ENCODE results near the gene LIG1. TPM values are rescaled to one million over a fixed set of nuclear protein-coding genes. Genes with fewer than 3 reads are reported as not detected.

LIG1 gene
- total RNA-seq, 1 experiment from 2014 or later = 50.1 TPM

DNA sequence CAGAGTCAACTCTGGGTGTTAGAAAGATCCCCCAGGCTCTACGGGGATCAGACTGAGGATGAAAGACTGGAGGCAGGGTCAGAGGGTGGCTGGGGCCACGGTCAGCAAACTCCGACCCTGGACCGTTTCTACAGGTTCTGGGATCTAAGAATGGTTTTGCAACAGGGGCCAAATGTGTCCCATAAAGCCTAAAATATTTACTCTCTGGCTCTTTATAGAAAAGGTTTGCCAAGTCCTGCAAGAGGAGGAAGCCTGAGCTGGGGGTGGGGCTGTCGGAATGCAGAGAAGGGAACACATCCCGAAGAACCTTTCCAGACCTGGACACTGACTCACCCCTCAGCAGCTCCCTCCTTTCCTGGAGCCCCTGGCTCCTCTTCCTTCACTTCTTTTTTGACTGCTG is 20.7 kb downstream of the LIG1 start:
- no peak overlapping the region for H3K9ac ChIP-seq (ENCODE audit: low read length)
- H4K20me1 ChIP-seq (ENCODE audit: insufficient read depth, low read depth, low read length) = no peaks in the 10 kb centered on the region
- peaks cover 17% of the 10 kb centered on the region for H3K36me3 ChIP-seq (ENCODE audit: insufficient read depth, low read length)
- no peaks in the 10 kb centered on the region for H3K27me3 ChIP-seq (ENCODE audit: low read length)
- H3K4me1 ChIP-seq (ENCODE audit: low read length) = peaks cover 7% of the 10 kb centered on the region
- no peaks in the 10 kb centered on the region for H3K79me2 ChIP-seq (ENCODE audit: low read length)
- H3K4me3 ChIP-seq (ENCODE audit: low read length) = no peak overlapping the region
- no peaks in the 10 kb centered on the region for H3K9me2 ChIP-seq (replicated peaks; ENCODE audit: insufficient read depth, low read length)
- no peaks in the 10 kb centered on the region for H3K9me3 ChIP-seq (ENCODE audit: low read length)
- no peak for DNase-seq
- no peak overlapping the region for H2AFZ ChIP-seq (ENCODE audit: low read length)
- no peak overlapping the region for H3K27ac ChIP-seq (ENCODE audit: low read length)
- no peak overlapping the region for H3K4me2 ChIP-seq (ENCODE audit: low read depth, low read length, poor library complexity, severe bottlenecking)

DNA sequence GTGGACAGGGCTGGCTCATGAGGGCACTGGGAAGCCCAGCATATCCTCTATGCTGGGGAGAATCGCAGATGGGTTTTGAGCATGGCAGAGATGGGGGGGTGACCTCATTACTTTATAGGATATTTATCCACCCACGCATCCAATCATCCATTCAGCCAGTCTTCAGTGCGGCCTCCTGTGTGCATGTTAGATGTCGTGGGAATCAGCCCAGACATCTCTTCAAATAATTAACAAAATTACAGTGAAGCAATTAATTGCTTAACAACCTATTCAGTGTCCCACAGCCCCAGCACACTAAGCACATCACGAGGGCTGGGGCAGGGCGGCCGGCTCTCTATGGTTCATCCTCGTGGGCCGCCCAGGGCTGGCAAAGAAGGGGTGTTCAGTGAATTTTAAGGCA is 21.6 kb downstream of the LIG1 start:
- no peak overlapping the region for H3K9ac ChIP-seq (ENCODE audit: low read length)
- H3K36me3 ChIP-seq (ENCODE audit: insufficient read depth, low read length) = peaks cover 17% of the 10 kb centered on the region
- H3K4me2 ChIP-seq (ENCODE audit: low read depth, low read length, poor library complexity, severe bottlenecking) = no peak overlapping the region
- no peaks in the 10 kb centered on the region for H3K27me3 ChIP-seq (ENCODE audit: low read length)
- no peak overlapping the region for H3K4me3 ChIP-seq (ENCODE audit: low read length)
- no peak overlapping the region for H2AFZ ChIP-seq (ENCODE audit: low read length)
- no peak overlapping the region for H3K27ac ChIP-seq (ENCODE audit: low read length)
- no peaks in the 10 kb centered on the region for H3K9me2 ChIP-seq (replicated peaks; ENCODE audit: insufficient read depth, low read length)
- no peaks in the 10 kb centered on the region for H4K20me1 ChIP-seq (ENCODE audit: insufficient read depth, low read depth, low read length)
- no peaks in the 10 kb centered on the region for H3K9me3 ChIP-seq (ENCODE audit: low read length)
- H3K79me2 ChIP-seq (ENCODE audit: low read length) = no peaks in the 10 kb centered on the region
- no peak for DNase-seq
- peaks cover 7% of the 10 kb centered on the region for H3K4me1 ChIP-seq (ENCODE audit: low read length)

DNA sequence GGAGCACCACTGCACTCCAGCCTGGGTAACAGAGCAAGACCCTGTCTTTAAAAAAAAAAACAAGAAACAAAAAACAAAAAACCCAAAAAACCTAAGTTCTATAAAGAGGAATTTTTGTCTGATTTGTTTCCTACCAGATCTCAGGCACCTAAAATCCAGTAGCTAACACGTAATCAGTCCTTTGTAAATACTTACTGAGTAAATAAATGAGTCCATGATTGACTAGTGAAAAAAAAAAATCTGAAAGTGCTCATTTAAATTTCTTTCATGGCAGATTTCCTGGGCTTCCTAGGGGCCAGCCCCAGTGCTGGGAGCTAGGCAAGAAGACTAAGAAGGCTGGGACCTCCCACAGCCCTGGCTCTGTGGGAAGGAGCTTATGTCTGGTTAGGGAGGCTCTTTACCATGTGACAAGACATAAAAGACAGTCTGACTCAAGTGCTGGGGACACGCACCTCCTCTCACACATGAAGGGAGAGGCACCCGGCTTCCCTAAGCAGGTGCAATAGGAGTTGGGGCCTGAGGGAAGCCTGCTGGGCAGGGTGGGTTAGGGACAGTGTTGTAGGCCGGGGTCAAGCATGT is 22.5 kb downstream of the LIG1 start:
- Histone ChIP-seq H3K36me3 (ENCODE audit: insufficient read depth, low read length) (peaks cover 17% of the 10 kb centered on the region), H4K20me1 (ENCODE audit: insufficient read depth, low read depth, low read length) (no peaks in the 10 kb centered on the region), H3K9me3 (ENCODE audit: low read length) (no peaks in the 10 kb centered on the region), H3K27me3 (ENCODE audit: low read length) (no peaks in the 10 kb centered on the region), H2AFZ (ENCODE audit: low read length) (no peak overlapping the region), H3K4me3 (ENCODE audit: low read length) (no peak overlapping the region), H3K79me2 (ENCODE audit: low read length) (no peaks in the 10 kb centered on the region), H3K4me1 (ENCODE audit: low read length) (peaks cover 6% of the 10 kb centered on the region), H3K27ac (ENCODE audit: low read length) (no peak overlapping the region), H3K4me2 (ENCODE audit: low read depth, low read length, poor library complexity, severe bottlenecking) (no peak overlapping the region), H3K9me2 (replicated peaks; ENCODE audit: insufficient read depth, low read length) (no peaks in the 10 kb centered on the region), H3K9ac (ENCODE audit: low read length) (no peak overlapping the region)
- DNase-seq = no peak

DNA sequence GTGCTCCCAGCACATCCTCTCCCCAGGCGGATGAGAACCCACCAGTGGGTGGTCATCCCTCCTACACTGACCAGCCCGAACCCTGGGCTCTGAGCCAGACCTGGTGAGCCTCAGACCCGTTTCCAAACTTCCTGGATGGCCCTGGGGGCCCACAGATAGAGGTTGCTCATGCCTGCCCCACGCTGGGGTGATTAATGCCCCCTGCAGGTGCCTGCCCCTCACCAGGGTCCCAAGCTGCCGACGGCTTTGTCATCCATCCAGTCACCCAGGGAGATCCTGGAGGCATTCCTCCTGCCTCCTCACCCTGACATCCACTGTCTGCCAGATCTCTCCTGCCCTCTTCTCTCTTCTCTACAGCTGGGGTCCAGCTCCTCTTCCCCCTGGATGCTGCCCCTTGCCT is 31.1 kb downstream of the LIG1 start:
- no peaks in the 10 kb centered on the region for H3K9me2 ChIP-seq (replicated peaks; ENCODE audit: insufficient read depth, low read length)
- H3K27me3 ChIP-seq (ENCODE audit: low read length) = no peaks in the 10 kb centered on the region
- H3K36me3 ChIP-seq (ENCODE audit: insufficient read depth, low read length) = no peaks in the 10 kb centered on the region
- no peak for DNase-seq
- no peak overlapping the region for H3K4me3 ChIP-seq (ENCODE audit: low read length)
- H3K4me2 ChIP-seq (ENCODE audit: low read depth, low read length, poor library complexity, severe bottlenecking) = no peak overlapping the region
- H4K20me1 ChIP-seq (ENCODE audit: insufficient read depth, low read depth, low read length) = no peaks in the 10 kb centered on the region
- H3K9ac ChIP-seq (ENCODE audit: low read length) = no peak overlapping the region
- H2AFZ ChIP-seq (ENCODE audit: low read length) = no peak overlapping the region
- no peak overlapping the region for H3K27ac ChIP-seq (ENCODE audit: low read length)
- H3K9me3 ChIP-seq (ENCODE audit: low read length) = no peaks in the 10 kb centered on the region
- H3K79me2 ChIP-seq (ENCODE audit: low read length) = no peaks in the 10 kb centered on the region
- H3K4me1 ChIP-seq (ENCODE audit: low read length) = no peaks in the 10 kb centered on the region

DNA sequence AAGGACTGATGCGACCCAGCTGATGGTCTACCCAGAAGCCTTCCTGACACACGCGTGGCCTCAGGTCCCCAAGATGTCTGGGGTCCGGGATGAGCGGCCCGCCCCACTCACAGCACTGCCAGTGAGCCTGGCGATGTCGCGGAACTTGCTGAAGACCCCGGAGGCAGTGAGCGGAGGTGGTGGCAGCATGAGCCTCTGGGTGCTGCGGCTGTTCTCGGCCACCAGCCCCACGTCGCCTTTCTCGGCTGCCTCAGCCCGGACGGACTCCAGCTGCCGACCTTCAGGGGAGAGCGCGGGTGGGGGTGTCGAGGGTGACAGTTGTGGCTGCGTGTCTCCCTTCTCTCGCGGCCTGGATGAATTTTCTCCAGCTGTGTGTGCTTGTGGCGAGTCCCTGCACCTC is 32.7 kb downstream of the LIG1 start:
- Histone ChIP-seq H3K4me3 (ENCODE audit: low read length) (no peak overlapping the region), H4K20me1 (ENCODE audit: insufficient read depth, low read depth, low read length) (no peaks in the 10 kb centered on the region), H3K27ac (ENCODE audit: low read length) (no peak overlapping the region), H3K4me1 (ENCODE audit: low read length) (no peaks in the 10 kb centered on the region), H3K9me3 (ENCODE audit: low read length) (no peaks in the 10 kb centered on the region), H2AFZ (ENCODE audit: low read length) (no peak overlapping the region), H3K9me2 (replicated peaks; ENCODE audit: insufficient read depth, low read length) (no peaks in the 10 kb centered on the region), H3K9ac (ENCODE audit: low read length) (no peak overlapping the region), H3K36me3 (ENCODE audit: insufficient read depth, low read length) (no peaks in the 10 kb centered on the region), H3K27me3 (ENCODE audit: low read length) (no peaks in the 10 kb centered on the region), H3K4me2 (ENCODE audit: low read depth, low read length, poor library complexity, severe bottlenecking) (no peak overlapping the region), H3K79me2 (ENCODE audit: low read length) (no peaks in the 10 kb centered on the region)
- DNase-seq = no peak

DNA sequence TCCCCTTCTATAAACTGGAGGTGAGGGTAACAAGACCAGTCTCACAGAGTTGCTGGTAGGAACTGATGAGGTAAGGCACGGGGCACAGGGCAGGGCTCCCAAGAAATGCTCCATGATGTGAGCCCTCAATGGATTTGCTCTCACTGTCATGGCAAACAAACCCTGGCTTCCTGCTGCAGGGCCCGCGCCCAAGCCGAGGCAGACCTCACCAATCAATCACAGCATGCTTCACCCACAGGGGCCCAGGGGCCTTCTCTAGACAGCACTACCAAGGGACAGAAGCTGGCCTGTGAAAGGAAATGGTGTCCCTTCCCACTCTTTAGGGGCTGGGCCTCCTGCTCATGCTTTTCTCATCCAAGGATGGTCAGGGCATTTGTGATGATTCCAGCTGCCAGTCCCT is 33.6 kb downstream of the LIG1 start:
- H3K27ac ChIP-seq (ENCODE audit: low read length) = no peak overlapping the region
- H3K9ac ChIP-seq (ENCODE audit: low read length) = no peak overlapping the region
- H3K4me3 ChIP-seq (ENCODE audit: low read length) = no peak overlapping the region
- no peaks in the 10 kb centered on the region for H3K36me3 ChIP-seq (ENCODE audit: insufficient read depth, low read length)
- H4K20me1 ChIP-seq (ENCODE audit: insufficient read depth, low read depth, low read length) = no peaks in the 10 kb centered on the region
- no peak overlapping the region for H3K4me2 ChIP-seq (ENCODE audit: low read depth, low read length, poor library complexity, severe bottlenecking)
- no peaks in the 10 kb centered on the region for H3K27me3 ChIP-seq (ENCODE audit: low read length)
- no peaks in the 10 kb centered on the region for H3K79me2 ChIP-seq (ENCODE audit: low read length)
- no peak overlapping the region for H2AFZ ChIP-seq (ENCODE audit: low read length)
- DNase-seq = no peak
- H3K4me1 ChIP-seq (ENCODE audit: low read length) = no peaks in the 10 kb centered on the region
- no peaks in the 10 kb centered on the region for H3K9me2 ChIP-seq (replicated peaks; ENCODE audit: insufficient read depth, low read length)
- no peaks in the 10 kb centered on the region for H3K9me3 ChIP-seq (ENCODE audit: low read length)

DNA sequence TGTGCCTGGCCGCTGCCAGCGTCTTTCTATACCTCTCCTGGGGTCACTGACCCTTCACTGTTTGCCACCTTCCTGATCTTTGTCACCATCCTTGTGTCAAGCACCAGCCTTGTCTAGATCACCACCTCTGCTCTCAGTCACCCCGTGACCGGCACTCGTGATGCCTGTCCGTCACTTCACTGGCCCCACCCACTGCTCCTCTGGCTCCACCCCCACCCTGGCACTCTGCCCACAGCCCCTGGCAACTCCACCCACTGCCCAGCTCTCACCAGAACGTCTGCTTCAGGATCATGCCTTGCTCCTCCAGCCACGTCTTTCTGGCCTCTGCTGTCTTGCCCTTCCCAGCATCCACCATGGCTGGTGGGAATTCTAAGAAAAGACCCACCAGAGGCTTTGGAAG is 34.7 kb downstream of the LIG1 start:
- Histone ChIP-seq H3K4me1 (ENCODE audit: low read length) (no peaks in the 10 kb centered on the region), H3K4me3 (ENCODE audit: low read length) (no peak overlapping the region), H3K9me3 (ENCODE audit: low read length) (no peaks in the 10 kb centered on the region), H3K79me2 (ENCODE audit: low read length) (no peaks in the 10 kb centered on the region), H3K9me2 (replicated peaks; ENCODE audit: insufficient read depth, low read length) (no peaks in the 10 kb centered on the region), H4K20me1 (ENCODE audit: insufficient read depth, low read depth, low read length) (no peaks in the 10 kb centered on the region), H3K27me3 (ENCODE audit: low read length) (no peaks in the 10 kb centered on the region), H3K36me3 (ENCODE audit: insufficient read depth, low read length) (no peaks in the 10 kb centered on the region), H3K9ac (ENCODE audit: low read length) (no peak overlapping the region), H3K27ac (ENCODE audit: low read length) (no peak overlapping the region), H2AFZ (ENCODE audit: low read length) (no peak overlapping the region), H3K4me2 (ENCODE audit: low read depth, low read length, poor library complexity, severe bottlenecking) (no peak overlapping the region)
- DNase-seq = peak; percentile 83

DNA sequence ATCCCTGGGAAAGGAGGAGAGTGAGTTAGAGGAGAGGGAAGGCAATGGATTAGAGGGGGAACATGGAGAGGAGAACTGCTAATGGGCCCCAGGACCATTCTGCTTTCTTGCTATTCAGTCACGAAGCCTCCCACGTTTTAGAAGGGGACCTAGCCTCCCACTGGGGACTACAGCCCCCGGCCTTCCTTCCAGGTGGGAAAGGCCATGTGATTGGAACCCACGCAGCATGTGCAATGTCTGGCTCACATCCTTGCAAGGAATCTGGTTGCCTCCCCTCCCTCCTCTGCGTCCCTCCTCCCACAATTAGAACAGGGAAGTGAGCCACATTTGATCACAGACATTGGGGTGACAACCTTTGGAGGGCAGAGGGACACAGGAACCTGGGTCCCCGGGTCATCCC is 37.0 kb downstream of the LIG1 start:
- Histone ChIP-seq H3K27ac (ENCODE audit: low read length) (no peak overlapping the region), H3K9ac (ENCODE audit: low read length) (no peak overlapping the region), H4K20me1 (ENCODE audit: insufficient read depth, low read depth, low read length) (no peaks in the 10 kb centered on the region), H3K9me3 (ENCODE audit: low read length) (no peaks in the 10 kb centered on the region), H3K36me3 (ENCODE audit: insufficient read depth, low read length) (0 out of 2 replicates have a peak, but pooled peaks cover 3% of the 10 kb centered on the region), H3K9me2 (replicated peaks; ENCODE audit: insufficient read depth, low read length) (no peaks in the 10 kb centered on the region), H3K4me2 (ENCODE audit: low read depth, low read length, poor library complexity, severe bottlenecking) (no peak overlapping the region), H3K27me3 (ENCODE audit: low read length) (no peaks in the 10 kb centered on the region), H2AFZ (ENCODE audit: low read length) (no peak overlapping the region), H3K79me2 (ENCODE audit: low read length) (no peaks in the 10 kb centered on the region), H3K4me3 (ENCODE audit: low read length) (no peak overlapping the region), H3K4me1 (ENCODE audit: low read length) (no peaks in the 10 kb centered on the region)
- DNase-seq = no peak

DNA sequence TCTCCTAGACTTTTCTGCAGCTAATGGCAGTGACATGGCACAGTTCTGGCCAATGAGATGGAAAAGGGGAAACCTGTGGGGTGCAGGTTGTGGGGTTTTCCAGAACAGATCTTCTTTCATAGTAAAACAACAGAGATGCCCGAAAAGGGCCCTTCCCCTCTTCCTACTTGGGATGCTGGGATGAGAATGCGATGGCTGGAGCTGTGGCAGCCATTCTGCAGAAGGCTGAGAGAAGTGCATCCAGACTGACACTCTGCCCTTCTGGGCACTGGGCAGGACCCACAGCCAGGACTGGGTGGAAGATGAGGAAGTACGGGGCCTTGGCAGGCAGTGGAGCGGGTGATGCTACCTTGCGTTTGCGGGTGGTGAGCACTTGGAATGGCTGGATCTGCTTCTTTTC is 42.6 kb downstream of the LIG1 start:
- no peaks in the 10 kb centered on the region for H3K79me2 ChIP-seq (ENCODE audit: low read length)
- H3K36me3 ChIP-seq (ENCODE audit: insufficient read depth, low read length) = peaks cover 21% of the 10 kb centered on the region
- H2AFZ ChIP-seq (ENCODE audit: low read length) = no peak overlapping the region
- no peaks in the 10 kb centered on the region for H3K4me1 ChIP-seq (ENCODE audit: low read length)
- no peaks in the 10 kb centered on the region for H4K20me1 ChIP-seq (ENCODE audit: insufficient read depth, low read depth, low read length)
- no peak overlapping the region for H3K27ac ChIP-seq (ENCODE audit: low read length)
- no peaks in the 10 kb centered on the region for H3K9me2 ChIP-seq (replicated peaks; ENCODE audit: insufficient read depth, low read length)
- no peak for DNase-seq
- H3K9me3 ChIP-seq (ENCODE audit: low read length) = no peaks in the 10 kb centered on the region
- no peak overlapping the region for H3K4me3 ChIP-seq (ENCODE audit: low read length)
- no peak overlapping the region for H3K9ac ChIP-seq (ENCODE audit: low read length)
- H3K27me3 ChIP-seq (ENCODE audit: low read length) = no peaks in the 10 kb centered on the region
- no peak overlapping the region for H3K4me2 ChIP-seq (ENCODE audit: low read depth, low read length, poor library complexity, severe bottlenecking)
